K562 (cell line): Measurements from ENCODE around the gene OR10G6.

Source experiments
- EGR1 ChIP-seq: fragments of 450-650 bp; conservative IDR thresholded peaks from 2 replicates; pipeline ENCODE4 v1.6.1; 2017; ENCODE audit warnings: mild to moderate bottlenecking
- EZH2 ChIP-seq: IDR thresholded peaks from 2 replicates; pipeline ENCODE4 v1.6.1; 2012; ENCODE audit warnings: low read depth, mild to moderate bottlenecking, inconsistent platforms, low read length, borderline replicate concordance
- FOXA1 ChIP-seq: fragments of 450-650 bp; IDR thresholded peaks from 2 replicates; pipeline ENCODE4 v1.6.1; 2016; ENCODE audit warnings: mild to moderate bottlenecking, borderline replicate concordance
- JUN ChIP-seq, 2 experiments: sonication (generic) in 1 of 2; formaldehyde crosslinking in 1 of 2; IDR thresholded peaks; 2 replicates each; pipeline versions ENCODE4 v1.6.1 to v1.8.0; 2012 to 2022; ENCODE audit warnings: borderline replicate concordance in 2 of 2, mild to moderate bottlenecking in 2 of 2, improper control_type of control experiment in 1 of 2, low read depth in 1 of 2, low read length in 1 of 2, missing genetic modification reagents in 1 of 2
- KLF1 ChIP-seq: fragments of 450-650 bp; IDR thresholded peaks from 2 replicates; pipeline ENCODE4 v1.6.1; 2016; ENCODE audit warnings: missing genetic modification characterization, missing compliant biosample characterization
- RFX5 ChIP-seq: IDR thresholded peaks from 2 replicates; pipeline ENCODE4 v1.6.1; 2011; ENCODE audit warnings: low read depth, mild to moderate bottlenecking, improper control_type of control experiment, low read length
- ZNF707 ChIP-seq: fragments of 250-450 bp; sonication (Bioruptor Pico); conservative IDR thresholded peaks from 2 replicates; pipeline ENCODE4 v1.8.0; 2022; ENCODE audit warnings: inconsistent platforms, mild to moderate bottlenecking, moderate library complexity
- TF ChIP-seq, protein P1 (sequence below): sonication (generic); formaldehyde crosslinking; IDR thresholded peaks from 2 replicates; pipeline ENCODE4 v1.5.0; 2020; ENCODE audit warnings: missing genetic modification reagents

GRCh38 chr11:123956752-123957151 lies 38.2 kb downstream of the OR10G6 start:
- TF ChIP-seq RFX5 (no peak), JUN (IDR thresholded peaks at IDR 0.05; ENCODE audit: borderline replicate concordance, low read depth, low read length) (no peak), JUN (CRISPR knock-in tag; IDR thresholded peaks at IDR 0.05; ENCODE audit: borderline replicate concordance) (no peak), KLF1 (tag) (no peak), ZNF707 (CRISPR knock-in tag) (no peak), EZH2 (no peak), FOXA1 (no peak), EGR1 (no peak)
- TF ChIP-seq, protein P1, sequence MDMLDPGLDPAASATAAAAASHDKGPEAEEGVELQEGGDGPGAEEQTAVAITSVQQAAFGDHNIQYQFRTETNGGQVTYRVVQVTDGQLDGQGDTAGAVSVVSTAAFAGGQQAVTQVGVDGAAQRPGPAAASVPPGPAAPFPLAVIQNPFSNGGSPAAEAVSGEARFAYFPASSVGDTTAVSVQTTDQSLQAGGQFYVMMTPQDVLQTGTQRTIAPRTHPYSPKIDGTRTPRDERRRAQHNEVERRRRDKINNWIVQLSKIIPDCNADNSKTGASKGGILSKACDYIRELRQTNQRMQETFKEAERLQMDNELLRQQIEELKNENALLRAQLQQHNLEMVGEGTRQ: no peak
